IMR-90 (cell line): ENCODE results near the gene RNF114.

Source experiments
- BHLHE40 ChIP-seq: fragments of 150-350 bp; IDR thresholded peaks from 2 replicates; pipeline ENCODE4 v1.6.1; 2016; ENCODE audit warnings: mild to moderate bottlenecking, low read depth, low read length
- CEBPB ChIP-seq: IDR thresholded peaks from 2 replicates; pipeline ENCODE4 v1.6.1; 2012; ENCODE audit warnings: low read depth, low read length, improper control_type of control experiment
- CHD1 ChIP-seq: IDR thresholded peaks from 2 replicates; pipeline ENCODE4 v1.6.1; 2012; ENCODE audit warnings: low read depth, low read length, improper control_type of control experiment
- FOS ChIP-seq: fragments of 150-350 bp; IDR thresholded peaks from 2 replicates; pipeline ENCODE4 v1.6.1; 2016; ENCODE audit warnings: low read depth, low read length
- MAFK ChIP-seq: IDR thresholded peaks from 2 replicates; pipeline ENCODE4 v1.6.1; 2012; ENCODE audit warnings: low read depth, low read length, improper control_type of control experiment
- MAZ ChIP-seq: IDR thresholded peaks from 2 replicates; pipeline ENCODE4 v1.6.1; 2012; ENCODE audit warnings: low read depth, mild to moderate bottlenecking, low read length, improper control_type of control experiment, moderate library complexity, borderline replicate concordance
- MXI1 ChIP-seq: IDR thresholded peaks from 2 replicates; pipeline ENCODE4 v1.6.1; 2012; ENCODE audit warnings: low read depth, mild to moderate bottlenecking, low read length, moderate library complexity, borderline replicate concordance
- POLR2A ChIP-seq: IDR thresholded peaks from 2 replicates; pipeline ENCODE4 v1.6.1; 2012; ENCODE audit warnings: mild to moderate bottlenecking, low read depth, low read length
- RAD21 ChIP-seq: IDR thresholded peaks from 2 replicates; pipeline ENCODE4 v1.6.1; 2012; ENCODE audit warnings: low read length, improper control_type of control experiment
- RCOR1 ChIP-seq: IDR thresholded peaks from 2 replicates; pipeline ENCODE4 v1.6.1; 2012; ENCODE audit warnings: mild to moderate bottlenecking, low read length, improper control_type of control experiment; ENCODE audit not compliant: insufficient replicate concordance
- RFX5 ChIP-seq: IDR thresholded peaks from 2 replicates; pipeline ENCODE4 v1.8.0; 2012; ENCODE audit warnings: low read depth, mild to moderate bottlenecking, low read length, moderate library complexity
- SMC3 ChIP-seq: fragments of 150-350 bp; IDR thresholded peaks from 2 replicates; pipeline ENCODE4 v1.6.1; 2016; ENCODE audit warnings: low read depth, mild to moderate bottlenecking, antibody characterized with exemption, low read length, moderate library complexity
- TF ChIP-seq, protein P1 (sequence below): conservative IDR thresholded peaks from 2 replicates; pipeline ENCODE4 v1.5.1; 2012; ENCODE audit warnings: mild to moderate bottlenecking, low read depth, low read length, improper control_type of control experiment
- TF ChIP-seq, protein P2 (sequence below): fragments of 150-350 bp; IDR thresholded peaks from 2 replicates; pipeline ENCODE4 v1.6.1; 2016; ENCODE audit warnings: low read depth, mild to moderate bottlenecking, low read length, moderate library complexity, borderline replicate concordance

DNA sequence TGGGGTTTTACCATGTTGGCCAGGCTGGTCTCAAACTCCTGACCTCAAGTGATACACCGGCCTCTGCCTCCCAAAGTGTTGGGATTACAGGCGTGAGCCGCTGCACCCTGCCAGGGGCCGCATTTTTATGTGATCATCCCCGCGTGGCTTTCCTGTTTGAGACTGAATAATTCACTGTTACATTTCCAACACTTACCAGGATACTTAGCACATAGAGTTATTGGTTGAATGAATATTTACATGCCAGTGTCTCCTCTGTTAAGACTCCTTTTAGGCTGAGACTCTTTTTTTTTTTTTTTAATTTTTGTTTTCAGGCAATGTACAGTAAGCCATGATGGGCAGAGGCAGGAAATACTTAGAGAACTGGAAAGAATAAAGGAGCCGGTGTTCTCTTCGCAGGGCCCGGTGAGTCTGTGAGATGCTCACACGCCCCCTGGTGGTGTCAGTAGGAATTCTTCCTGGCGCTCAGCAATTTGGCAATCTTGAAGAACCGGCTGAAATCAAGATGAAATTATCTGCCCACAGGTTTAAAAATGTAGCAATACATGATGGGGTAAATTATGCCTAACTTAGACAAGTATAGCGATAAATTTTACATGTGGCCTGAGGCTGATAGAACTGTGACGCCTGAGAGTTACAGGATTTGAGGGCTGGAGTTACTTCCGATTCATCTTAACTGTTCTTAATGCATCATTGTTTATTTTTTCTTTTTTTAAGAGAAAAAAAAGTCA lies 7.6 kb upstream of the RNF114 start:
- TF ChIP-seq, protein P1, sequence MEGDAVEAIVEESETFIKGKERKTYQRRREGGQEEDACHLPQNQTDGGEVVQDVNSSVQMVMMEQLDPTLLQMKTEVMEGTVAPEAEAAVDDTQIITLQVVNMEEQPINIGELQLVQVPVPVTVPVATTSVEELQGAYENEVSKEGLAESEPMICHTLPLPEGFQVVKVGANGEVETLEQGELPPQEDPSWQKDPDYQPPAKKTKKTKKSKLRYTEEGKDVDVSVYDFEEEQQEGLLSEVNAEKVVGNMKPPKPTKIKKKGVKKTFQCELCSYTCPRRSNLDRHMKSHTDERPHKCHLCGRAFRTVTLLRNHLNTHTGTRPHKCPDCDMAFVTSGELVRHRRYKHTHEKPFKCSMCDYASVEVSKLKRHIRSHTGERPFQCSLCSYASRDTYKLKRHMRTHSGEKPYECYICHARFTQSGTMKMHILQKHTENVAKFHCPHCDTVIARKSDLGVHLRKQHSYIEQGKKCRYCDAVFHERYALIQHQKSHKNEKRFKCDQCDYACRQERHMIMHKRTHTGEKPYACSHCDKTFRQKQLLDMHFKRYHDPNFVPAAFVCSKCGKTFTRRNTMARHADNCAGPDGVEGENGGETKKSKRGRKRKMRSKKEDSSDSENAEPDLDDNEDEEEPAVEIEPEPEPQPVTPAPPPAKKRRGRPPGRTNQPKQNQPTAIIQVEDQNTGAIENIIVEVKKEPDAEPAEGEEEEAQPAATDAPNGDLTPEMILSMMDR, result peak; percentile 93
- TF ChIP-seq POLR2A (no peak), MXI1 (no peak), FOS (no peak), MAZ (no peak), MAFK (no peak; the same call in 1 of the 2 replicates), CEBPB (peak; percentile 85), CHD1 (no peak), BHLHE40 (no peak), SMC3 (peak; percentile 71), RAD21 (peak; percentile 72), RCOR1 (no peak), RFX5 (no peak)
- TF ChIP-seq, protein P2, sequence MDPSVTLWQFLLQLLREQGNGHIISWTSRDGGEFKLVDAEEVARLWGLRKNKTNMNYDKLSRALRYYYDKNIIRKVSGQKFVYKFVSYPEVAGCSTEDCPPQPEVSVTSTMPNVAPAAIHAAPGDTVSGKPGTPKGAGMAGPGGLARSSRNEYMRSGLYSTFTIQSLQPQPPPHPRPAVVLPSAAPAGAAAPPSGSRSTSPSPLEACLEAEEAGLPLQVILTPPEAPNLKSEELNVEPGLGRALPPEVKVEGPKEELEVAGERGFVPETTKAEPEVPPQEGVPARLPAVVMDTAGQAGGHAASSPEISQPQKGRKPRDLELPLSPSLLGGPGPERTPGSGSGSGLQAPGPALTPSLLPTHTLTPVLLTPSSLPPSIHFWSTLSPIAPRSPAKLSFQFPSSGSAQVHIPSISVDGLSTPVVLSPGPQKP, result no peak
